GM10266 (cell line): ENCODE data around the gene JAZF1.

Experiments used
- DNase-seq: peaks from one replicate; pipeline ENCODE4 v3.0.0; 2012; ENCODE audit errors: extremely low spot score
- CTCF ChIP-seq: IDR thresholded peaks from 2 replicates; pipeline ENCODE4 v1.5.1; 2012; ENCODE audit warnings: mild to moderate bottlenecking, low read depth; ENCODE audit not compliant: control insufficient read depth, insufficient read depth; ENCODE audit errors: missing control alignments

Gene JAZF1

DNA sequence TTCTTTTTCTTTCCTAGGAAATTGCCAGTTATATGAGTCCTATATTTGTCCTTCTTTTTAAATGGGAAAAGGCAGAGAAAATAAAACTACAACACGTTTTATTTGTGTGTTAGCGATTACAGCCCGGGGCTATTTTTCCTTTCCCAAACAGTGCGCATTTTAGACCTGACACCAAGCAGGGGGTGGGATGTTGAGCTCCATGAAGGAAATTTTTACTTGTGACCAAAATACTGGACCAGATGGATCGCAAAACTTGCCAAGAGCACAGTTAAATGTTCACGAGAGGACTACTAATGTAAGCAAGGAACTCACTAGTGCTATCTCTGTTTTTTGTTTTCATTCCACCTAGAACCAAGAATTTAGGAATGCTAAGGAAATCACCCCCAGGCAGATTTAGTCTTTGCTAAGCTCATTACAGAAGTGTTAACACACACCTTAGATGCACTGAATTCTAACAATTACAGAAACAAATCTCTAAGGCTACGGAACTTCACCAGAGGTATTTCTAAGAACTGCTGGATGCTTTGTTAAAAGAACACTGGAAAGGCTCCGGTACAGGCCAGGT lies 114.8 kb downstream of the JAZF1 start:
- DNase-seq: no peak
- no peak for TF ChIP-seq CTCF

GRCh38 chr7:28065308-28065707 lies 115.3 kb downstream of the JAZF1 start:
- TF ChIP-seq CTCF: no peak
- DNase-seq: no peak

DNA sequence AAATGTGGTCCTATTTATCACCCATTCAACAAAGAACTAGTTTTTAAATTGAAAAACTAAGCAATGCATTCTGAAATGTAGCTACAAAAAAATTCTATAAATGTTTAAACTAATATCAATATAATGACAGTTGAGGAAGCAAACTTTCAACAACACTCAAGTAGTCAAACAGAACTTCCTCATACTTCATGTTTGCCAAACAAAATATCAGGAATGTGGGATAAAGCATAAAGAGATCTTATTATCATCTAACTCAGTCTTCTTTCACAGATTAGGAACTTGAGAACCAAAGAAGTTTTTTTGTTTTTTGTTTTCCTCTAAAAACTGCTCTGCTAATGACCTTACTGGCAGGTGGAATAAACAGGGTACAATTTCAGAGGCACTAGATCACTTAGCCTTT lies 116.2 kb downstream of the JAZF1 start:
- no peak for DNase-seq
- no peak for TF ChIP-seq CTCF

GRCh38 chr7:28062197-28062991 lies 118.2 kb downstream of the JAZF1 start:
- TF ChIP-seq CTCF: peak; percentile 83
- peak; percentile 49 for DNase-seq

DNA sequence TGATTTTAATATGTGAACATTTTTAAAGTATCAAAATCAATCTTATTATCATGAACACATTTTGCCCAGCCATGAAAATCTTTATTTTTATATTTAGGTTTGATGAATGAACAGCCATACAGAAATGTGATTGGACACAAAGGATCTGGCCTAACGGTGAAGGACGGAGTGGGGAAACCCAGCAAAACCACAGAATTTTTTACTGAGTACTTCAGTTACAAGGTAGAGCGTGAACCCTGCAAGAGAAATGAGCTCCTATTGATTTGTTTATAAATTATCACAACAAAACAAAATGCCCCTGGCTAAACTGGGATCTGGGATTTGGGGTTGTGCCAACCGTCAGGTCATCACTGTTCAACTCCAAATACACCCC lies 118.8 kb downstream of the JAZF1 start:
- no peak for DNase-seq
- no peak for TF ChIP-seq CTCF

DNA sequence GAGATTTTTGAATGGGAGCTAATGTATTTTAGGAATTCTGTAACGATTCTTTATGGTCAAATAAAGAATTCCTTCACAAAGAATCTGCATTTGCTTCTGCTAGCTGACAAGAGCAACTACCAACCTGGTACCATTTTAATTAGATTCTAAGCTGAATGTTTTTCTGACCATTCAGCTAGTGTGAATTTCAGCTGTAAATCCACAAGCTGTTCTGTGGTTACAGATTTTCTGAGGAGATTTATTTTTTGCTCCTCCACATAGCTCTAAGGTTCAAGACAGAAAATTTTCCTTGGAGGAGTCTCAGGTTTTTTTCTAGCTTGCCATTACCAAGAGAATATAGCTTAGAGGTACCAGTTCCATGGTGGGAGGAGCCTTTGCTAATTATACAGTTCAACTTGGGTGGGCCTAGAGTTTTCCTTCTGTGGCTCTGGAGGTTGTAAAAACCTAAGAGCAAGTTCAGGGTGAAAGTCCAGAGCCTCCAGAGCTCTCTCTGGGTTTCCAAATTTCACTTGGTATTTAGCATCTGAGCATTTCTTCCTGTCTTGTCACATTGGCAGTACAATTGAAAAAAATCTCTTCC lies 120.1 kb downstream of the JAZF1 start:
- DNase-seq: no peak
- TF ChIP-seq CTCF: no peak

DNA sequence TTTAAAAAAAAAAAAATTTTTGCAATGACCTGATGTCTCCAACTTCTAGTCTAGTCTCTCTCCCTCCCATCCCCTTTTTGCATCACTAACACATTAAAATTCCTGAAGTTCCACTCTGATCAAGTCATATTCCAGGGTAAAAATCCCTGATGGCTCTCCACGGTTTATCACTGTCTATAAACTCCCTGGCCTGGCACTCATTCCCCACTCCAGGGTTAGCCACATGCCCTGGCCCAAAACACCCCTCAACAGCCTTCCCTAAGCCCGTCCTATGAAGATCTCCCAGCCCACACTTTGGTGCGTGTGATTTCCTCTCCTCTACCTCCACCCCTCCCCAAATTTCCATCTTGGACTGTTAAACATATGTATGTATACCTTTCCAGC lies 125.4 kb downstream of the JAZF1 start:
- TF ChIP-seq CTCF: no peak

More for the DNA sequence above, 125.4 kb downstream of the JAZF1 start:
- DNase-seq: no peak
